Neural cell (in vitro differentiated cells): Measurements from ENCODE around the gene RAMP3. TPM values are rescaled to one million over a fixed set of nuclear protein-coding genes. Genes with fewer than 3 reads are reported as not detected.

Experiments
- H2AFZ ChIP-seq: fragments of 200-600, 300-800 bp; sonication (generic), shearing (Covaris generic); 2 replicates; pipeline ENCODE4 v1.6.0; 2014; ENCODE audit warnings: low read depth, mild to moderate bottlenecking, antibody characterized with exemption, low read length, moderate library complexity
- H3F3A ChIP-seq: fragments of 200-600 bp; shearing (Covaris generic); 2 replicates; pipeline ENCODE4 v1.6.1; 2016; ENCODE audit warnings: mild to moderate bottlenecking, moderate library complexity, mixed read lengths, antibody characterized with exemption, low read length; ENCODE audit not compliant: insufficient read depth, poor library complexity, severe bottlenecking
- H3K27ac ChIP-seq: fragments of 200-600, 300-800 bp; sonication (generic), shearing (Covaris generic); 2 replicates; pipeline ENCODE4 v1.5.1; 2014; ENCODE audit warnings: mild to moderate bottlenecking, low read length, moderate library complexity
- H3K27me3 ChIP-seq: fragments of 300-800, 200-600 bp; sonication (generic), shearing (Covaris generic); 2 replicates; pipeline ENCODE4 v1.6.0; 2014; ENCODE audit warnings: mild to moderate bottlenecking, low read depth, low read length, moderate library complexity; ENCODE audit not compliant: insufficient read depth
- H3K36me3 ChIP-seq: fragments of 300-800, 200-600 bp; sonication (generic), shearing (Covaris generic); 2 replicates; pipeline ENCODE4 v1.5.1; 2014; ENCODE audit warnings: mild to moderate bottlenecking, antibody characterized with exemption, low read length, moderate library complexity; ENCODE audit not compliant: insufficient read depth
- H3K4me2 ChIP-seq: fragments of 300-800, 200-600 bp; sonication (generic), shearing (Covaris generic); 2 replicates; pipeline ENCODE4 v1.6.0; 2014; ENCODE audit warnings: mild to moderate bottlenecking, low read length
- H3K4me3 ChIP-seq: fragments of 300-800, 200-600 bp; sonication (generic), shearing (Covaris generic); 2 replicates; pipeline ENCODE4 v1.5.1; 2014; ENCODE audit warnings: mild to moderate bottlenecking, low read length, moderate library complexity
- H3K79me2 ChIP-seq: fragments of 200-600 bp; shearing (Covaris generic); replicated peaks from 2 replicates; pipeline ENCODE4 v1.6.0; 2014; ENCODE audit warnings: mild to moderate bottlenecking, low read length, moderate library complexity; ENCODE audit not compliant: insufficient read depth
- H3K9ac ChIP-seq: fragments of 300-800, 200-600 bp; sonication (generic), shearing (Covaris generic); 2 replicates; pipeline ENCODE4 v1.6.1; 2016; ENCODE audit warnings: mild to moderate bottlenecking, low read length, mixed read lengths
- H3K9me2 ChIP-seq: fragments of 200-600 bp; shearing (Covaris generic); 2 replicates; pipeline ENCODE4 v1.6.1; 2016; ENCODE audit warnings: mild to moderate bottlenecking, low read length, mixed read lengths; ENCODE audit not compliant: insufficient read depth
- H3K9me3 ChIP-seq: fragments of 200-600, 300-800 bp; sonication (generic), shearing (Covaris generic); 2 replicates; pipeline ENCODE4 v1.6.1; 2016; ENCODE audit warnings: mild to moderate bottlenecking, mixed run types, low read length, moderate library complexity, mixed read lengths
- H4K20me1 ChIP-seq: fragments of 200-600 bp; shearing (Covaris generic); 2 replicates; pipeline ENCODE4 v1.6.1; 2016; ENCODE audit warnings: mild to moderate bottlenecking, mixed run types; ENCODE audit not compliant: insufficient read depth
- EP300 ChIP-seq: fragments of 450-650 bp; conservative IDR thresholded peaks from 2 replicates; pipeline ENCODE4 v1.6.1; 2014; ENCODE audit warnings: antibody characterized with exemption, mild to moderate bottlenecking, moderate library complexity; ENCODE audit not compliant: poor library complexity, severe bottlenecking
- EZH2 ChIP-seq: fragments of 200-600, 300-800 bp; shearing (Covaris generic), sonication (generic); IDR thresholded peaks from 2 replicates; pipeline ENCODE4 v1.6.1; 2014; ENCODE audit warnings: antibody characterized with exemption, low read length, borderline replicate concordance, mild to moderate bottlenecking; ENCODE audit not compliant: insufficient read depth, poor library complexity, severe bottlenecking
- MXI1 ChIP-seq: fragments of 450-650 bp; conservative IDR thresholded peaks from 2 replicates; pipeline ENCODE4 v1.6.1; 2014; ENCODE audit warnings: antibody characterized with exemption, mild to moderate bottlenecking; ENCODE audit not compliant: poor library complexity, severe bottlenecking
- POLR2AphosphoS5 ChIP-seq: IDR thresholded peaks from 2 replicates; pipeline ENCODE4 v1.6.1; 2012
- RAD21 ChIP-seq: fragments of 450-650 bp; conservative IDR thresholded peaks from 2 replicates; pipeline ENCODE4 v1.6.1; 2014; ENCODE audit warnings: antibody characterized with exemption, mild to moderate bottlenecking, moderate library complexity
- SMC3 ChIP-seq: fragments of 450-650 bp; conservative IDR thresholded peaks from 2 replicates; pipeline ENCODE4 v1.6.1; 2014; ENCODE audit warnings: antibody characterized with exemption, mild to moderate bottlenecking, moderate library complexity; ENCODE audit not compliant: poor library complexity
- TAF1 ChIP-seq: IDR thresholded peaks from 2 replicates; pipeline ENCODE4 v1.6.1; 2012; ENCODE audit warnings: low read depth
- polyA plus RNA-seq: library from polyadenylated mRNA; depleted of rRNA; stranded (reverse); fragments of >200 nt; gene quantifications from 2 replicates; pipeline ENCODE4 v1.2.3, GENCODE V29; 2014
- TF ChIP-seq, protein P1 (sequence below): fragments of 450-650 bp; IDR thresholded peaks from 2 replicates; pipeline ENCODE4 v1.5.1; 2014; ENCODE audit warnings: antibody characterized with exemption, mild to moderate bottlenecking, moderate library complexity; ENCODE audit not compliant: poor library complexity, severe bottlenecking
- TF ChIP-seq, protein P2 (sequence below): IDR thresholded peaks from 2 replicates; pipeline ENCODE4 v1.6.1; 2012; ENCODE audit warnings: borderline replicate concordance

The RAMP3 gene
- polyA plus RNA-seq, 1 donor from 2014 or later: not detected

DNA sequence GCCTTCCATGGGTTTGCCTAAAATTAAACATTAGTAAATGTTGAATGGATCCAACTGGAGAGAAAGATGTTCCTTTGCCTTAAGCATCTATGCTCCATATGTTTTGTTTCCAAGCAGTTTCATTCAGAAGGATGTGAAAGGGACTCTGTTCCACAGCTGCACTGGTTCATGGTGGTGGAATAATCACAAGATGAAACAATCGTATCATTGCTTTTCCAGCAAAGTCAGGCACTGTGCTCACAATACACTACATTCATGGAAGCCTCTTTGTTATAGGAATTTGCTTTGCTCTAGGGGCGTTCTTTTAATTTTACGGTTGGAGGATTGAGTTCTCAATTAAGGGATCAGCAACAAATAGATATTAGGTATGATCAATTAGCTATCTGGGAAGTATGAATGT is 33.8 kb downstream of the RAMP3 start:
- Histone ChIP-seq H3K9ac (no peak overlapping the region), H4K20me1 (no peaks in the 10 kb centered on the region), H3K79me2 (no peaks in the 10 kb centered on the region), H3K4me2 (no peak overlapping the region), H3F3A (no peaks in the 10 kb centered on the region), H3K27me3 (no peaks in the 10 kb centered on the region), H2AFZ (no peak overlapping the region), H3K4me3 (no peak overlapping the region), H3K27ac (no peak overlapping the region), H3K9me3 (no peaks in the 10 kb centered on the region), H3K36me3 (no peaks in the 10 kb centered on the region), H3K9me2 (no peaks in the 10 kb centered on the region)
- TF ChIP-seq POLR2AphosphoS5: no peak
- no peak for TF ChIP-seq RAD21
- TF ChIP-seq, protein P1, sequence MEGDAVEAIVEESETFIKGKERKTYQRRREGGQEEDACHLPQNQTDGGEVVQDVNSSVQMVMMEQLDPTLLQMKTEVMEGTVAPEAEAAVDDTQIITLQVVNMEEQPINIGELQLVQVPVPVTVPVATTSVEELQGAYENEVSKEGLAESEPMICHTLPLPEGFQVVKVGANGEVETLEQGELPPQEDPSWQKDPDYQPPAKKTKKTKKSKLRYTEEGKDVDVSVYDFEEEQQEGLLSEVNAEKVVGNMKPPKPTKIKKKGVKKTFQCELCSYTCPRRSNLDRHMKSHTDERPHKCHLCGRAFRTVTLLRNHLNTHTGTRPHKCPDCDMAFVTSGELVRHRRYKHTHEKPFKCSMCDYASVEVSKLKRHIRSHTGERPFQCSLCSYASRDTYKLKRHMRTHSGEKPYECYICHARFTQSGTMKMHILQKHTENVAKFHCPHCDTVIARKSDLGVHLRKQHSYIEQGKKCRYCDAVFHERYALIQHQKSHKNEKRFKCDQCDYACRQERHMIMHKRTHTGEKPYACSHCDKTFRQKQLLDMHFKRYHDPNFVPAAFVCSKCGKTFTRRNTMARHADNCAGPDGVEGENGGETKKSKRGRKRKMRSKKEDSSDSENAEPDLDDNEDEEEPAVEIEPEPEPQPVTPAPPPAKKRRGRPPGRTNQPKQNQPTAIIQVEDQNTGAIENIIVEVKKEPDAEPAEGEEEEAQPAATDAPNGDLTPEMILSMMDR: no peak

DNA sequence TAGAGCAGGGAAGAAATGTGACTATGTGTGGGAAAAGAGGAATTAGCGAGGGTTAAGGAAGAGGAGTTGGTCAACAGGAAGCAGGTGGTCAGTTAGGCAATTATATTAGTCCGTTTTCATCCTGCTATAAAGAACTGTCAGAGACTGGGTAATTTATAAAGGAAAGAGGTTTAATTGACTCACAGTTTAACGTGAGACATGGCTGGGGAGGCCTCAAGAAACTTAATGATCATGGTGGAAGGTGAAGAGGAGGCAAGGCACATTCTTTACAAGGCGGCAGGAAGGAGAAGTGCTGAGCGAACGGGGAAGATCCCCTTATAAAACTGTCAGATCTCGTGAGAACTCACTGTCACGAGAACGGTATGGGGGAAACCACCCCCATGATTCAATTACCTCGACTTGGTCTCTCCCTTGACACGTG is 35.0 kb downstream of the RAMP3 start:
- Histone ChIP-seq H3F3A (no peaks in the 10 kb centered on the region), H3K4me3 (no peak overlapping the region), H3K9me3 (no peaks in the 10 kb centered on the region), H3K27ac (no peak overlapping the region), H3K79me2 (no peaks in the 10 kb centered on the region), H4K20me1 (no peaks in the 10 kb centered on the region), H3K27me3 (no peaks in the 10 kb centered on the region), H3K9ac (no peak overlapping the region), H3K4me2 (no peak overlapping the region), H3K9me2 (no peaks in the 10 kb centered on the region), H2AFZ (no peak overlapping the region), H3K36me3 (no peaks in the 10 kb centered on the region)
- no peak for TF ChIP-seq RAD21
- TF ChIP-seq SMC3: no peak
- TF ChIP-seq, protein P1: no peak
- TF ChIP-seq, protein P2, sequence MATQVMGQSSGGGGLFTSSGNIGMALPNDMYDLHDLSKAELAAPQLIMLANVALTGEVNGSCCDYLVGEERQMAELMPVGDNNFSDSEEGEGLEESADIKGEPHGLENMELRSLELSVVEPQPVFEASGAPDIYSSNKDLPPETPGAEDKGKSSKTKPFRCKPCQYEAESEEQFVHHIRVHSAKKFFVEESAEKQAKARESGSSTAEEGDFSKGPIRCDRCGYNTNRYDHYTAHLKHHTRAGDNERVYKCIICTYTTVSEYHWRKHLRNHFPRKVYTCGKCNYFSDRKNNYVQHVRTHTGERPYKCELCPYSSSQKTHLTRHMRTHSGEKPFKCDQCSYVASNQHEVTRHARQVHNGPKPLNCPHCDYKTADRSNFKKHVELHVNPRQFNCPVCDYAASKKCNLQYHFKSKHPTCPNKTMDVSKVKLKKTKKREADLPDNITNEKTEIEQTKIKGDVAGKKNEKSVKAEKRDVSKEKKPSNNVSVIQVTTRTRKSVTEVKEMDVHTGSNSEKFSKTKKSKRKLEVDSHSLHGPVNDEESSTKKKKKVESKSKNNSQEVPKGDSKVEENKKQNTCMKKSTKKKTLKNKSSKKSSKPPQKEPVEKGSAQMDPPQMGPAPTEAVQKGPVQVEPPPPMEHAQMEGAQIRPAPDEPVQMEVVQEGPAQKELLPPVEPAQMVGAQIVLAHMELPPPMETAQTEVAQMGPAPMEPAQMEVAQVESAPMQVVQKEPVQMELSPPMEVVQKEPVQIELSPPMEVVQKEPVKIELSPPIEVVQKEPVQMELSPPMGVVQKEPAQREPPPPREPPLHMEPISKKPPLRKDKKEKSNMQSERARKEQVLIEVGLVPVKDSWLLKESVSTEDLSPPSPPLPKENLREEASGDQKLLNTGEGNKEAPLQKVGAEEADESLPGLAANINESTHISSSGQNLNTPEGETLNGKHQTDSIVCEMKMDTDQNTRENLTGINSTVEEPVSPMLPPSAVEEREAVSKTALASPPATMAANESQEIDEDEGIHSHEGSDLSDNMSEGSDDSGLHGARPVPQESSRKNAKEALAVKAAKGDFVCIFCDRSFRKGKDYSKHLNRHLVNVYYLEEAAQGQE: no peak
- TF ChIP-seq MXI1: no peak
- no peak for TF ChIP-seq TAF1
- no peak for TF ChIP-seq EP300
- no peak for TF ChIP-seq POLR2AphosphoS5
- TF ChIP-seq EZH2: no peak
